CD1c-positive myeloid dendritic cell (primary cell): ENCODE data around the gene SLC2A9.
"Not testable (repeated sequence)": the region's sequence is repeated elsewhere in the genome, so short reads cannot be mapped to it uniquely, and the experiment has no call there.

Source experiments
- DNase-seq: peaks from one replicate; pipeline ENCODE4 v3.0.0-alpha.2; 2016; ENCODE audit errors: extremely low spot score

The SLC2A9 gene

GRCh38 chr4:9826551-9826950 lies 194.7 kb downstream of the SLC2A9 start:
- DNase-seq = no peak

DNA sequence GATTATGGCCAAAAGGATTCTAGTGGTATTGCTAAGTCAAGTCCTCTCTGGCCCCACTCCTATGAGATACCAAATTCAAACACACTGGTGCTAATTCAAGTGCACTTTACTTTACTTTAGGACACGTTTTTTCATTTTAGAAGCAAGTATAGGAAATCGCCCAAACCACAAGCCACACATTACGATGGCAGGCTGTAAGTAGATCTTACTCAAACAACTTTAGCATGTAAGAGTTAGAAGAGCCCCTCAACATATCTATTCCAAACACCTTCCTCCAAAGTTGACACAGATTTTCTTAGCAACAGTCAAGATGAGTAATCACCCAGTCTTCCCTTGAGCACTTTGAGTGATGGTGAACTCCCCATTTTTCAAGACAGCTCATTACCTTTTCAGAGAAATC lies 196.2 kb downstream of the SLC2A9 start:
- DNase-seq = no peak

GRCh38 chr4:9820343-9820742 lies 201.0 kb downstream of the SLC2A9 start:
- DNase-seq = no peak

GRCh38 chr4:9816285-9816684 lies 205.0 kb downstream of the SLC2A9 start:
- DNase-seq = no peak

DNA sequence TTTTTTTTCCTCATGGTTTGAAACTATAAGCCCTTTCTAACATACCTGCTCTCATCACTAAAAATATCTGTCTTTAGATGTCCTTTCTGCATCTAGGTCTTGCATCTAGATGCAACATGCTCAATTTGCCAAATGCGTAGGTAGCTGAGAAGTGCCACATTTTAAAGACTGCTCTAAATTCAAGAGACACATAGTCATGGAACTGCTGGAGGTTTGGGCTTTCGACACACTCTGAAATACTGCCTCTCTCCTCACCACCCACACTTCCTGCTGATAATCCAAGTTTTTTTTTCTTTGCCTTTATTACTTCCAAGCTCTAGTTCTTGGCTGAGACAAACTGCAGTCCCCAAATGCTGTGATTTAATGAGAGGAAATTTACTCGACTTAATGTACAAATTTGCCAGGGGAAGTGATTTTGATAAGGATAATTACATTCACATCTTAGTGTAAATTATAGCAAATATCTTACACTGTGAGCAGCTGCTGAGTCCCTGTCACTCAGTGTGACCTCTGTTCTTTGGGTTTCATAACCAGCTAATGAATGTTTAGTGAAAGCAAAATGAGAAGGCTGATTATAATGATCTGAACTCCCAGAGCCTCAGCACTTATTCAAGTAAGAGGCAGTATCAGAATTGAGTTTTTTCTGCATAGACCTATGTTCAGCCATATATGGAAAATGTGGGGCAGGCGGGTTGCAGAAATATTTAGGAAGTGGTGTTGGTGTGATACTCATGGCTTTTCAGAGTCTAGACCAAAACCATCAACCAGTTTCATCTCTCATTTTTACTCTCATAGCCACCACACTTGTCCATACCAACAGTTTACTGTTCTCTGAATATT lies 208.6 kb downstream of the SLC2A9 start:
- peak; percentile 25 for DNase-seq

DNA sequence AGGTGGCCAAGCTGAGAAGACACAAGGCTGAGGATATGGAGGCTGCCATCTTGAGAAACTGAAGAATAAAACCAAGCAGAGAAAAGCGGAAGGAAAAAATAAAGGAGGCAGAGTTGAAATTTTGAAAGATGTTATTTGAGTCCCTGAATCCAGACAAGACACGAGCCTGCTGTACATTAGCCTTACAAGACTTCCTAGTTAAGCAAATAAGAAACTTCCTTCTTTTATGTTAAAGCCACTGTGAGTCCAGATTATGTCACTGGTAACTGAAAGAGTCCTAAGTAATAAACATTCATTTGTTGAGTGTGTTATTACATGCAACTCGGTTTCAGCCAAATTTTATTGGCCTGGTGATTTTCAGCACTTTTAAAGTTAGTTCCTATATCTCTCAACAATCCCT lies 209.5 kb downstream of the SLC2A9 start:
- DNase-seq = peak; percentile 33

DNA sequence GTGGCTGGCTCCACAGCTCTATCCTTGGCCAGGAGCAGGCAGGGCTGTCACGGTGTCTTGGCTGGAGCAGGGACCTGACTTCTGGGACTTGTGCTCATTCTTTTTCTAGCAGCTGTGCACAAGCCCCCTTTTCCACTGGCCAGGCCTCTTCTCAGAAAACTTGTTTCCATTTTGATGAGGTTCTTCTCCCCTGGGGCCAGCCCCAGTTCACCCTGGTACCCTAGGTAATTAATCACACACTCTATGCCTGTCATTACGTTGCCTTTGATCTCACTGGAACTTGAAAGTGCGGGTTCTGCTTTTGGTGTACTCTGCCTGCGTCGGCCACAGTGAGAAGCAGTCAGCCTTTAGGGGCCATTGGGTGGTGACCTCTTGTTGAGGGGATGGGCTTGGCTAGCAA lies 213.2 kb downstream of the SLC2A9 start:
- no peak for DNase-seq

- DNase-seq = no peak
Observed at GRCh38 chr4:9804918-9805317, 216.4 kb downstream of the SLC2A9 start.

DNA sequence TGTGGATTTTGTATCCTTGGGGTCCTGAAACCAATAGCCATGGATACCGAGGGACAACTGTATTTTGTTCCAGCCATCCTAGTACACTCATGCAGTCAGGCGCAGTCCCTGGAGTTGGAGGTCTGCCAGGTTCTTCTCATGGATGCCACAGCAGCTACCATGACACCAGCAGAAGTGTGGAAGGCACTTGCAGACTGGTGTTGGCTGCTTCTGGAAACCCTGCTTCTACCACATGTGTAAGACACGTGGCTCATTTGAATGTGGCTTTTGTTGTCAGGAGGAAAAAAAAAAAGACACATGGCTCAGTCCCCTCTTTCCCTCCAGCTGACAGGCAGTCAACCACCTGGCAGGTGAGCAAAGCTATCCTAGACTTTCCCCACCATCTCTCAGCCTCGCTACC lies 220.4 kb downstream of the SLC2A9 start:
- DNase-seq = no peak

DNA sequence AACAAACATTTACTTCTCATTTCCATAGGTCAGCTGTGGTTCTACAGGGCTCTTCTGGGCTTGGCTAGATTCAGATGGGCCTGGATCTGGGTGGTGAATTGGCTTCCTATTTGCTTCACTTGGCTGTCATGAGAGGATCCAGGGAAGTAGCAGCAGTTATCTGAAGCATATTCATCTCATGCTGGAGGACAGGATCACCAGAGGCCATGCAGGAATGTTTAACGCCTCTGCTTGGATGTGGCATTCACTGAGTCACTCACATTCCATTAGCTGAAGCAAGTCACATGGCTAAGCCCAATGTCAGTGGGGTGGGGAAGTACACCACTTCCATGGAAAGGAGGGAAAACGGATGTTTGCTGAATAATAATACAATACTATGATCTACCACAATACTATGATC lies 224.7 kb downstream of the SLC2A9 start:
- DNase-seq = not testable (repeated sequence)

DNA sequence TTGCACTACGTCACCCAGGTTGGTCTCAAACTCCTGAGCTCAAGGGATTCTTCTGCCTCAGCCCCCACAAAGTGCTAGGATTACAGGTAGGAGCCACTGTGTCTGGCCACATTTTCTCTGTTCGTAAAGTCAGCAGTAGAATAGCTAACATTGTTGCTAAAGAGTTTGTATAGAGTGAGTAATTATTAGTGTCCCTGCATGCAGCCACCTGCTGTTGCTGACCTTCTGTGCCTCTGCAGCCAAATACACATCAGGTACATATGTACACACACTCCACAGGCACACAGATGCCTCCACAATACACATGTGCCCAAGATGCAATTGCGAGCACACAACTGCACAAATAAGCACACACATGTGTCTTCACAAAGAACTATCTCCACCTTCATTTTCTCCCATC lies 228.9 kb downstream of the SLC2A9 start:
- no peak for DNase-seq

DNA sequence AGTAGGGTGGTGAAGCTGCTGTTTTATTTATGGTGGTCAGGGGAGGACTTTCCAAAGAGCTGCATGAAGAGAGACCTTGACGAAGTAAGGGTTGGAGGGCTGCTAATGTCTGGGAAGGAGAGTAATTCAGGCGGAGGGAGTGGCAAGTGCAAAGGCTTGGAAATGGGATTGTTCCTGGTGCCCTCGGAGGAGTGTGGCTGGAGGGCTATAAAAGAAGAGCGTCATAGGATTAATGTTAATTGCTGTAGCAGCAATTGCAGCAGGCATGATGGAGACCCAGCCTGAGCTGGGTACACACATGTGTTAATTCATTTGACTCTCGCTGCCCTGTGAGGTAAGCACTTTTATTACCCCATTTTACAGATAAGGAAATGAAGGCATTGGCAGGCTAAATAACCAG lies 235.4 kb downstream of the SLC2A9 start:
- DNase-seq = not testable (repeated sequence)

DNA sequence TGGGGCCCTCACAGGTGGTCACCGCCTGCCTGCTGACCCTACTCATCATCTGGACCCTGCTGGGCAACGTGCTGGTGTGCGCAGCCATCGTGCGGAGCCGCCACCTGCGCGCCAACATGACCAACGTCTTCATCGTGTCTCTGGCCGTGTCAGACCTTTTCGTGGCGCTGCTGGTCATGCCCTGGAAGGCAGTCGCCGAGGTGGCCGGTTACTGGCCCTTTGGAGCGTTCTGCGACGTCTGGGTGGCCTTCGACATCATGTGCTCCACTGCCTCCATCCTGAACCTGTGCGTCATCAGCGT lies 239.2 kb downstream of the SLC2A9 start:
- DNase-seq = no peak

- DNase-seq = no peak
Observed at GRCh38 chr4:9781343-9782135, 239.8 kb downstream of the SLC2A9 start, which contains the start of gene DRD5. DRD5 (plus strand) TSS chr4:9781634; CDS start chr4:9782030, 396 bp downstream.
